ENCODE data around the gene RING1. TPM values are rescaled to one million over a fixed set of nuclear protein-coding genes. Genes with fewer than 3 reads are reported as not detected.

The RING1 gene
- total RNA-seq, 1 donor from 2014 or later = 12.1 TPM

DNA sequence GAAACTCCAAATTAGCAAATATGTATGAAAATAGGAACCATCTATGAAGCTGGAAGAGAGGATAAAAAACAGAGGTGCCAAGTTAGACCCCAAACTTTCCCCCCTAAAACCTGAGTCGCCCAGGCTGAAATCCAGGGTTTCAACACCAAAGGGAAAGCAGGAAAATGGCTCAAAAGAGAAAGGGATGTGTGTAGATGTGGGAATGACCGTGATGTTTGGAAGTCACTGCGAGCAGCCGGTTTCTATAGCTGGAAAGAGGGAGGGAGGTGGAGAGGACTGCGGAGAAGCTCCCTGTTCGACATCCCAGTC lies 4.5 kb downstream of the RING1 start:
- no peak overlapping the region for H3K27ac ChIP-seq
- H3K4me2 ChIP-seq = peak overlapping the region; percentile 86
- H3K4me3 ChIP-seq = peak overlapping the region; percentile 59
- H2AFZ ChIP-seq (replicated peaks) = no peak overlapping the region
- no peak for TF ChIP-seq EZH2phosphoT487 (IDR thresholded peaks at IDR 0.05)
- TF ChIP-seq EZH2 (IDR thresholded peaks at IDR 0.05) = no peak
- no peak for TF ChIP-seq CTCF (IDR thresholded peaks at IDR 0.05)
- Mint-ChIP-seq H3K4me1 (peaks cover 60% of the 10 kb centered on the region), H3K9me3 (no peaks in the 10 kb centered on the region), H3K36me3 (peaks cover 17% of the 10 kb centered on the region), H3K27ac (peak overlapping the region; percentile 87), H3K27me3 (ENCODE audit: insufficient read depth, low read depth) (peaks cover 16% of the 10 kb centered on the region), H3K4me3 (peak overlapping the region; percentile 85)
- no peaks in the 10 kb centered on the region for H3K36me3 ChIP-seq
- DNase-seq (ENCODE audit: low spot score) = no peak
- H4K20me1 ChIP-seq (ENCODE audit: low read depth) = peaks cover 42% of the 10 kb centered on the region
- H3K79me2 ChIP-seq (ENCODE audit: low read depth) = peaks cover 15% of the 10 kb centered on the region
- H3K27me3 ChIP-seq = peaks cover 70% of the 10 kb centered on the region
- no peak overlapping the region for H3K9ac ChIP-seq
- H3K4me1 ChIP-seq = peaks cover 20% of the 10 kb centered on the region
- peaks cover 31% of the 10 kb centered on the region for H3F3A ChIP-seq (ENCODE audit: low read depth)
- no peaks in the 10 kb centered on the region for H3K9me3 ChIP-seq (ENCODE audit: low read depth)

DNA sequence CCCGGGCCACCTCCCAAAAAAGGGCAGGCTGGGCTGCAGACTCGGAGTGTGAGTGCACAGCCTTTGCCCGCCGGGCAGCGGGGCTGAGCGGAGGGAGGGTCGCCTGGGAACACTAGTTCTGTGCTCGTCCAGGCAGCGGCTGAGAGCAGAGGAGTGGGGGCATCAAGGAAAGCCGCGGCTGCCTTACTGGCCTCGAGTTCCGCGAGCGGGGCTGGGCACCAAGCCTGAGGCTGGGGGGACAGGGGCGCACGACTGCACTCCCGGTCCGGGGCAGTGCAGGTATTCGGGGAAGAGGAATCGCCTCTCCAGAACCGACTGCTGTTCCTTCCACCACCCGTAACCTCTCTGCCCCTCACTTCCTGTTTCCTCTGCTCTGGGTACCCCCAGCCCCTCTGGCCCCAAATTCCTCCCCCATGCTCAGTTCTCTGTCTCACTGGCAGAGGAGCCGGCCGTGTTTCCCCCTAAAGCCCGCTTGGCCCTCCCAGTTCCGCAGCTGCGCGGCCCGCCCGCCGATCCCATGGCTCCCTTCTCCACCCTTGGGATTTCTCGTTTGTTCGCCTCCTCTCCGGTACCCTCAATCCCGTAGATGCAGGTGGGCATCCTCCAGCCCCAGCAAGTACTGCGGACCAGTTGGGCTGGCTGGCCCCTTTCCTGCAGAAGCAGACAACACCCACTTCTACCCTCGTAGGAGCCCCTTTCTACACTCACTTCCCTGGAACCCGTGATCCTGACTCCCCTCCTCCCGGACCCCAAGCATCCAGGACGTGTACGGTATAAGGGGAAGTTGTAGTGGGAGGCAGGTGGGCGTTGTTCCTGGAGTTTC lies 5.1 kb downstream of the RING1 start:
- Mint-ChIP-seq H3K27me3 (ENCODE audit: insufficient read depth, low read depth) (peaks cover 16% of the 10 kb centered on the region), H3K4me3 (peak overlapping the region; percentile 85), H3K9me3 (no peaks in the 10 kb centered on the region), H3K36me3 (peaks cover 17% of the 10 kb centered on the region), H3K4me1 (peaks cover 64% of the 10 kb centered on the region), H3K27ac (peak overlapping the region; percentile 94)
- Histone ChIP-seq H3K27me3 (peaks cover 75% of the 10 kb centered on the region), H2AFZ (replicated peaks) (peak overlapping the region; percentile 89), H4K20me1 (ENCODE audit: low read depth) (peaks cover 42% of the 10 kb centered on the region), H3K9me3 (ENCODE audit: low read depth) (no peaks in the 10 kb centered on the region), H3F3A (ENCODE audit: low read depth) (peaks cover 31% of the 10 kb centered on the region), H3K4me2 (peak overlapping the region; percentile 86), H3K36me3 (no peaks in the 10 kb centered on the region), H3K9ac (peak overlapping the region; percentile 44), H3K79me2 (ENCODE audit: low read depth) (peaks cover 10% of the 10 kb centered on the region), H3K4me3 (peak overlapping the region; percentile 59), H3K4me1 (peaks cover 20% of the 10 kb centered on the region), H3K27ac (no peak overlapping the region)
- TF ChIP-seq EZH2 (IDR thresholded peaks at IDR 0.05) (no peak), EZH2phosphoT487 (IDR thresholded peaks at IDR 0.05) (no peak), CTCF (IDR thresholded peaks at IDR 0.05) (no peak)
- DNase-seq (ENCODE audit: low spot score) = peak; percentile 63

DNA sequence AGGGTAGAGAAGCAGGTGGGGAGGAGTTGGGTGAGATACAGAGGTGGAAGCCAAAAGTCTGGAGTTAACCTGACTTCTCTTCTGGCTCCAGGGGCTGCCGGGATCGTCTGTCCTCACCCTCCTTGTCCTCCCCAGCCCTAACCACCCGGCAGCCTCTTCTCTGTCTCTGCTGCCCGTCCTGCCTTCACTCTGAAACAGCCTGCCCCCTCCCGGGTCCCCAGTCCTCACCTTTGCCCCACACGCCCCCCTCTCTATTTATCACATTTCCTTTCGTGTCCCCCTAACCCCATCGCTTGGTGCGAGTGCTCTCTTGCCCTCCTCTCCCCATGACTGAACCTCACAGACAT lies 5.7 kb downstream of the RING1 start:
- peak overlapping the region; percentile 59 for H3K4me3 ChIP-seq
- H3K27me3 Mint-ChIP-seq (ENCODE audit: insufficient read depth, low read depth) = peaks cover 16% of the 10 kb centered on the region
- H3K36me3 ChIP-seq = no peaks in the 10 kb centered on the region
- peaks cover 17% of the 10 kb centered on the region for H3K4me1 ChIP-seq
- H3K27ac Mint-ChIP-seq = peak overlapping the region; percentile 94
- peak overlapping the region; percentile 44 for H3K9ac ChIP-seq
- no peaks in the 10 kb centered on the region for H3K9me3 ChIP-seq (ENCODE audit: low read depth)
- H2AFZ ChIP-seq (replicated peaks) = peak overlapping the region; percentile 89
- DNase-seq (ENCODE audit: low spot score) = no peak
- H3K4me2 ChIP-seq = peak overlapping the region; percentile 86
- peak overlapping the region; percentile 85 for H3K4me3 Mint-ChIP-seq
- H3K79me2 ChIP-seq (ENCODE audit: low read depth) = peaks cover 7% of the 10 kb centered on the region
- peaks cover 17% of the 10 kb centered on the region for H3K36me3 Mint-ChIP-seq
- peaks cover 61% of the 10 kb centered on the region for H3K4me1 Mint-ChIP-seq
- TF ChIP-seq CTCF (IDR thresholded peaks at IDR 0.05) (no peak), EZH2phosphoT487 (IDR thresholded peaks at IDR 0.05) (no peak), EZH2 (IDR thresholded peaks at IDR 0.05) (no peak)
- H4K20me1 ChIP-seq (ENCODE audit: low read depth) = peaks cover 38% of the 10 kb centered on the region
- H3K27ac ChIP-seq = no peak overlapping the region
- no peaks in the 10 kb centered on the region for H3K9me3 Mint-ChIP-seq
- peaks cover 28% of the 10 kb centered on the region for H3F3A ChIP-seq (ENCODE audit: low read depth)
- peaks cover 81% of the 10 kb centered on the region for H3K27me3 ChIP-seq

Data from neural progenitor cell (in vitro differentiated cells).